AG09319 (cell line): ENCODE measurements around the gene MRPL24.

Experiments
- DNase-seq: peaks from one replicate; pipeline ENCODE4 v3.0.0-alpha.2; 2010; ENCODE audit warnings: low read depth; ENCODE audit errors: extremely low read depth
- CTCF ChIP-seq: IDR thresholded peaks from 2 replicates; pipeline ENCODE4 v1.5.1; 2011; ENCODE audit warnings: low read depth, mild to moderate bottlenecking, inconsistent platforms, low read length, moderate library complexity

MRPL24 gene

GRCh38 chr1:156740237-156740740, 599 bp downstream of the MRPL24 start:
- no peak for DNase-seq

GRCh38 chr1:156738916-156739315, 2.0 kb downstream of the MRPL24 start:
- TF ChIP-seq CTCF: no peak
- no peak for DNase-seq

More at GRCh38 chr1:156740237-156740740, 599 bp downstream of the MRPL24 start:
- no peak for TF ChIP-seq CTCF

DNA sequence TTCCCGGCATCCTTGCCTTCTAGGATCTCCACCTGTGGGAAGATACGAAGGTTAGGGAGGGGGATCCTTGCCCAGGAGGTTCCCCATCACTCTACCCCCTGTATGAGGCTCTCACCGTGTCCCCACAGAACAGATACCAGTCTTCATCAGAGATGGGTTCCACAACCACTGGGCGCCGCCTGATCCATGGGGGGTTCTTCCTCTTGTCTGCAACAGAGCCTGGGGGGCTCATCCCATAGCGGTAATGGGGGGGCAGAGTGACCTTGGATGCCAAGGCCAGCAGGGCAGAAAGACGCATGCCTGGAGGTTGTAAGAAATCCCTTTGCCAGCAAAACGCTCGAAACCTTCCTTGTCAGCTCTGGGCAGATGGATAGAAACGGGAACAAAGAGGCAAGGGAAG, 2.5 kb downstream of the MRPL24 start:
- TF ChIP-seq CTCF: no peak
- DNase-seq: no peak

DNA sequence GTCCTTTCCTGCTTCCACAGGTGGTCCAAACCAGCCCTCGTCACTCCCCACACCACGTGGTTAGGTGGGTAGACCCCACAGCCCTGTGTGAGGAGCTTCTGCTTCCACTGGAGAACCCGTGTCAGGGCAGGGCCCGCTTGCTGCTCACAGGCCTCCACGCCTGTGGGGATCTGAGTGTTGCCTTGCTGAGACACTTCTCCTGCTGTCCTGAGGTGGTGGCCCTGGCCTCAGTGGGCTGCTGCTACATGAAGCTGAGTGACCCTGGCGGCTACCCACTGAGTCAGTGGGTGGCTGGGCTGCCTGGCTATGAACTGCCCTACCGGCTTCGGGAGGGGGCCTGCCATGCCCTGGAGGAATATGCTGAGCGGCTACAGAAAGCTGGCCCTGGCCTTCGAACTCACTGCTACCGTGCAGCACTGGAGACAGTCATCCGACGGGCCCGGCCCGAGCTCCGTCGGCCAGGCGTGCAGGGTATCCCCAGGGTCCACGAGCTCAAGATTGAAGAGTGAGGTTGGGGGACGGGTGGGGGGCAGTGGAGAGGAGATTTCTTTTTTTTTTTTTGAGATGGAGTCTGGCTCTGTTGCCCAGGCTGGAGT, 6.8 kb downstream of the MRPL24 start:
- no peak for DNase-seq
- no peak for TF ChIP-seq CTCF

- peak; percentile 96 for DNase-seq
- TF ChIP-seq CTCF: no peak; the same call in 1 of the 2 replicates
Measured at GRCh38 chr1:156728599-156729462, 12.1 kb downstream of the MRPL24 start, which contains the start of gene ISG20L2. ISG20L2 (minus strand) TSS chr1:156728766; CDS start chr1:156727652, 1,114 bp downstream.

GRCh38 chr1:156727926-156728598, 12.8 kb downstream of the MRPL24 start, which contains the start of gene METTL25B:
METTL25B (plus strand) TSS chr1:156728469; CDS start chr1:156729105, 636 bp downstream.
- no peak for TF ChIP-seq CTCF
- DNase-seq: no peak
